GM18498 (cell line): ENCODE results near the gene UFSP1.
A peak's percentile ranks its signal among the peaks of the same experiment; 100 is the strongest.

ENCODE experiments used
- ATAC-seq: cut with Tn5 transposase; IDR thresholded peaks from one replicate; pipeline ENCODE4 v1.9.1; 2021; ENCODE audit warnings: mild to moderate bottlenecking, moderate library complexity; ENCODE audit not compliant: unreplicated experiment

UFSP1 gene

GRCh38 chr7:100882785-100883526, 6.6 kb downstream of the UFSP1 start:
- no peak for ATAC-seq

- no peak for ATAC-seq
Measured at GRCh38 chr7:100882201-100882600, 7.3 kb downstream of the UFSP1 start.

- ATAC-seq, result no peak
Measured at GRCh38 chr7:100881136-100881535, 8.4 kb downstream of the UFSP1 start.

- no peak for ATAC-seq
Measured at GRCh38 chr7:100880645-100881044, 8.9 kb downstream of the UFSP1 start.

GRCh38 chr7:100879685-100880261, 9.7 kb downstream of the UFSP1 start:
- ATAC-seq, result no peak

GRCh38 chr7:100878685-100879084, 10.8 kb downstream of the UFSP1 start:
- no peak for ATAC-seq

GRCh38 chr7:100878013-100878412, 11.5 kb downstream of the UFSP1 start:
- no peak for ATAC-seq

GRCh38 chr7:100875356-100875751, 14.2 kb downstream of the UFSP1 start:
- peak; percentile 32 for ATAC-seq

GRCh38 chr7:100874577-100875355, 14.7 kb downstream of the UFSP1 start, which contains the start of gene SRRT:
TSS of gene SRRT (plus strand) at chr7:100875103. CDS start at chr7:100875591, 488 bp downstream.
- ATAC-seq, result peak; percentile 88

- no peak for ATAC-seq
Measured at GRCh38 chr7:100874300-100874576, 15.3 kb downstream of the UFSP1 start.

GRCh38 chr7:100873599-100874299, 15.8 kb downstream of the UFSP1 start:
- no peak for ATAC-seq

GRCh38 chr7:100867776-100868485, 21.6 kb downstream of the UFSP1 start:
- no peak for ATAC-seq

GRCh38 chr7:100867040-100867775, 22.3 kb downstream of the UFSP1 start, which contains the start of gene TRIP6:
TSS of gene TRIP6 (plus strand) at chr7:100867387. CDS start at chr7:100867498, 111 bp downstream.
- peak; percentile 56 for ATAC-seq

GRCh38 chr7:100866729-100867039, 22.8 kb downstream of the UFSP1 start:
- ATAC-seq, result no peak

- ATAC-seq, result no peak
Measured at GRCh38 chr7:100865938-100866728, 23.4 kb downstream of the UFSP1 start.

GRCh38 chr7:100865372-100865911, 24.1 kb downstream of the UFSP1 start:
- no peak for ATAC-seq

- ATAC-seq, result no peak
Measured at GRCh38 chr7:100864263-100864845, 25.2 kb downstream of the UFSP1 start.

- no peak for ATAC-seq
Measured at GRCh38 chr7:100863406-100863950, 26.0 kb downstream of the UFSP1 start.
